22Rv1 (cell line): ENCODE data around the gene GDPD2.

ENCODE experiments used
- H3K27ac ChIP-seq: fragments of 450-650 bp; 2 replicates; pipeline ENCODE4 v1.5.1; 2017
- CTCF ChIP-seq: fragments of 450-650 bp; IDR thresholded peaks from 2 replicates; pipeline ENCODE4 v1.5.1; 2017; ENCODE audit warnings: mild to moderate bottlenecking
- ZFX ChIP-seq: fragments of 450-650 bp; IDR thresholded peaks from 2 replicates; pipeline ENCODE4 v1.6.1; 2017; ENCODE audit warnings: antibody characterized with exemption, borderline replicate concordance

Gene GDPD2

DNA sequence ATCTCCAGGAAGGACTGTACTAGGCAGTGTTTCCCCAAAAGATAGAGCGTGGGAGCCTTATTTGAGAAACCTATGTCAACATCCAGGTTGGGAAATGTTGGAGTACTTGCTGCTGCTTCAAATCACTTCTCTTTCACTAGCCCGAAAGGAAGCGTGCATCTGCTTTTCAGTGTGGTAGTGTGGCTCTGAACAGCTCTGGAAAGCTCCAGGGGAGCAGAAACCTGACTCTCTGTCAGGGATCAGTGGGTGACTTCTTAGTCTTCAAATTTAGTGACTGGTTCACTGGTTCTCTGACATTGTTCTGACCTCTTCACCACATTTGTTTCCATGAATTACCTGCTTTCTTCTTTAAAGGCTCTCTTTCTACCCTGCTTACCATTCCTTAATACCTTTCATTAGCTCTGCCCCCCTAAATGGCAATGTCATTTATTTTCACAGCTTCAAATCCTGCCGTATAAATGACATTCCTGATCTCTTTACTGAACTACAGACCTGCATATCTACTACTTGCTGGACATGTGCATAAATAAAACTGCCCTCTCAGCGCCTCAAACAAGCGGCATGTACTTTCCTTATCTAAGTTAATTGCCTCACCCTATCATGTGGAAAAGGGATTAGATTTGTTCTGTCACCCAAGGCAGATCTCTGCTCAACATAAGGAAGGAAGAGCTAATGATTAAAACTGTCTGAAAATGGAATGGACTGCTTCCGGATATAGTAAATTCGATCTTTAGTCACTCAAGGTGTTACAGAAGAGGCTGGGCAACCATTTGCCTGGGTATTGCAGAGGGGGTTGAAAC lies 58.6 kb downstream of the GDPD2 start:
- H3K27ac ChIP-seq, result peak overlapping the region; percentile 82
- no peak for TF ChIP-seq CTCF

DNA sequence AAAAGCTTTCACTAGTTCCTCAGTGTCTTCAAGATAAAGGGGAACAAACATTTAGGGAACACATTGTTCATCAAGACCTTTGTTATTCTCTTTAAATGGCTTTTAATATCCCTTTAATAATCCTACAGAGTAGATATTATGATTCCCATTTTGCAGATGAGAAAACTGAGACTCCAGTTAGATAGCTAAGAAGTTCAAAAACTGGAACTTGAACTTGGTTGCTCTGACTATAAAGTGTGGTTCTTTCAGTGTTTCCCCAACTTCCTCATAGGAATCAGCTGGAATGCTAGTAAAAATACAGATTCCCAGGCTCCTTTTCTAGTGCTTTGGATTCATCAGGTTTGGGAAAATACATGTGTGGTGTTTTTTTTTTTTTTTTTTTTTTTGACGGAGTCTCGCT lies 59.2 kb downstream of the GDPD2 start:
- TF ChIP-seq ZFX, result no peak
- no peak for TF ChIP-seq CTCF
- no peak overlapping the region for H3K27ac ChIP-seq
